ENCODE measurements around the gene XBP1. TPM values are rescaled to one million over a fixed set of nuclear protein-coding genes. Genes with fewer than 3 reads are reported as not detected.
"Not testable (repeated sequence)": the region's sequence is repeated elsewhere in the genome, so short reads cannot be mapped to it uniquely, and the experiment has no call there.

XBP1 gene
- polyA plus RNA-seq (ENCODE audit: insufficient read length in 4 of 4) = 100 to 1,000 TPM; 118 to 145 (median 133) TPM

DNA sequence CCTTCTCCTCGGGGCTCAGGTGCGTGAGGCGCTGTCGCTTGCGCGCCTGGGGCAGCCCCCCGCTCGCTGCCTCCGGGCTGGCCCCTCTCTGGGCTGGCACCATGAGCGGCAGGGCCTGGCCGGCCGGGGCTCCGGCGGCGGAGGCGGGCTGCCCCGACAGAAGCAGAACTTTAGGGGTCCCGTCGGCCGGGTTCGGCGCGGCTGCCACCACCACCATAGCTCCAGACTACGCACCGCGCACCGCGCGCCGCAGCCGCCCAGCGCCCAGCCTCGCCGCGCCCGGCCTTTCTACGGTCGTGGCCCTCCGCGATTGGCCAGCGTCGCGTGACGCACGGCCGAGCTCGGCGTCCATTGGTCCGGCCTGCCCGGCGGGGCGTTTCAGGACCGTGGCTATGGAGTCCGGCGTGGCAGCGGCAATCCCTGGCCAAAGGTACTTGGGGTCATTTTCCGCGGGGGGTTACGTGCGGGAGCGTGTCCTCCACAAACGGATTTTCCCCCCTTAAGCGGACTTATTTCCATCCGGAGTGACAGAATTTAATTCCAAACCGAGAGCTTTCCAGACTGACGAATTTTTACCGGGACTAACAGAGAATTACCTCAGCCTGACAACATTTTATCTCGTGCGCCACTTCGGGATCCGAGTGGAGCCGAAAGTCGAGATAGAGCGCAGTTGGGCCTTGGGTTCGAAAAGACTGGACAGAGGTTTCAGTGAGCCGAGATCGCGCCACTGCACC, at the start of gene XBP1:
Gene XBP1 (minus strand): TSS at position 262 of the 734 bp plus-strand sequence.
- DNase-seq (ENCODE audit: low read depth in 4 of 4, low spot score in 2 of 4) = peak; percentile 88 to 92 (median 88)

DNA sequence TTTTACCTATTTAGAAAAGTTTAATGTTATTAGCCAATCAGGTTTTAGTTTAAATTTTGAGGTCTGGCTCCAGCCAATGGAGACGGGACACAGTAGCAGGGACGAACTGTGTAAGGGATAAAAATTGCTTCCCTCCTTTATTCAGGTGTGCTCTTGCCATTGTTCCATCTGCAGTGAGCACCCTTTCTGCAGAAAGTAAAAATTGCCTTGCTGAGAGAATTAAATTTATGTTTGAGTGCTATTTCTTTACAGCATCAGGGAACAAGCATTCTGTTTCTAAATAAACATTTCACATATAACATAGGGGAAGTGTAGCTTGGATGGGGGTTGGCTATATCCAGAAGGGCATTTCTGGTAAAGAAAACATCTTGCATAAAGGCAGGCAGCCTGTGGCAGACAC, 46.6 kb upstream of the XBP1 start:
- DNase-seq (ENCODE audit: low read depth in 4 of 4, low spot score in 2 of 4) = no peak

DNA sequence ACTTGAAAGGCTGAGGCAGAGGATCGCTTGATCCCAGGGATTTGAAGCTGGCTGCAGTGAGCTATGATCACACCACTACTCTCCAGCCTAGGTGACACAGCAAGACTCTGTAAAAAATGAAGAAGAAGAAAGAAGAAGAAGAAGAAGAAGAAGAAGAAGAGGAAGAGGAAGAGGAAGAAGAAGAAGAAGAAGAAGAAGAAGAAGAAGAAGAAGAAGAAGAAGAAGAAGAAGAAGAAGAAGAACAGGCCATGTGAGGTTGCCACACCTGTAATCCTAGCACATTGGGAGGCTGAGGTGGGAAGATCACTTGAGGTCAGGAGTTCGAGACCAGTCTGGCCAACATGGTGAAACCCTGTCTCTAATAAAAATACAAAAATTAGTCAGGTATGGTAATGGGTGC, 43.9 kb upstream of the XBP1 start:
- DNase-seq (ENCODE audit: low read depth in 4 of 4, low spot score in 2 of 4) = not testable (repeated sequence)

DNA sequence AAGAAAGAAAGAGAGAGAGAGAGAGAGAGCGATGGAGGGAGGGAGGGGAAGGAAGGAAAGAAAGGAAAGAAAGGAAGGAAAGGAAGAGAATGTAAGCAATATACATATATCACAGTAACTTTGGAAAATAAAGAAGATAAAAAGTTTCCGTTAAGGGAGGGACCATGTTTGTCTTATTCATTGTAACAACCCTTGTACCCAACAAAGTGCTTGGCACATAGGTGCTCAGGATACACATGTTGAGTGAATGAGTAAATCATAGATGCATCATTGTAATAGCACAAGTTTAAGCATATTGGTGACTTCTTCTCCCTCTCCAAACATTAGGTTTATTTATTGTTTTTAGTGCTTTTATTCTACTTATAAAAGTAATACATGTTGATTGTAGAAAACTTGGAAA, 43.3 kb upstream of the XBP1 start:
- no peak for DNase-seq (ENCODE audit: low read depth in 4 of 4, low spot score in 2 of 4)

DNA sequence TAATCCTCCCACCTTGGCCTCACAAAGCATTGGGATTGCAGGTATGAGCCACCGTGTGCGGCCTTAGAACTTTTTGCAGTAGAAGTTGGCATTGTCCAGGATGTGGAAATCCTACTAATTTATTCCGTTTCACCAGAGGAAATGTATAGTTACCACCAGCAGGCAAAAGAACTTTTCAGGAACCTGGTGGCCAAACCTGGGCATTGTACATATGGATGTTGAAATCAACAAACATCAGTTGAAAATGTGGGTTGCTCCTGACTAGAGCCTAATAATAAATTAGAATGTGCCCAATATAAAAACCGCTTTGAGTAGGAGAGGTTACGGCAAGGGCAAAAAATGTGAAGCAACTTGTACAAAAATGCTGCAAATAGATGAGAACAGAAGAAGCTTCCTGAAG, 40.7 kb upstream of the XBP1 start:
- DNase-seq (ENCODE audit: low read depth in 4 of 4, low spot score in 2 of 4) = no peak

DNA sequence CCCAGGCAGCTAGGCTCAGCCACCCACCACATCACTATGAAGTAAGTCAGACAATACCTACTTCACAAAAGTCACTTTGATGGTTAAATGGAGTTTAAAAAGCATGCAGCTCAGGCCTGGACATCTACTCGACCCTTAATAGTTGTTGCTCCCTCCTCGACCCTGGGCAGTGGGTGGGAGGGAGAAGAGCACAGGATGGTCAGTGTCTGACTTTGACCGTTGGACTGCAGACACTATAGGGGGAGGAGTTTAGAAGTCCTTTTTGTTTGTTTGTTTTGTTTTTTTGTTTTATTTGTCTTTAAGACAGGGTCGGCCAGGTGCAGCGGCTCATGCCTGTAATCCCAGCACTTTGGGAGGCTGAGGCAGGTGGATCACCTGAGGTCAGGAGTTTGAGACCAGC, 38.6 kb upstream of the XBP1 start:
- DNase-seq (ENCODE audit: low read depth in 4 of 4, low spot score in 2 of 4) = no peak

DNA sequence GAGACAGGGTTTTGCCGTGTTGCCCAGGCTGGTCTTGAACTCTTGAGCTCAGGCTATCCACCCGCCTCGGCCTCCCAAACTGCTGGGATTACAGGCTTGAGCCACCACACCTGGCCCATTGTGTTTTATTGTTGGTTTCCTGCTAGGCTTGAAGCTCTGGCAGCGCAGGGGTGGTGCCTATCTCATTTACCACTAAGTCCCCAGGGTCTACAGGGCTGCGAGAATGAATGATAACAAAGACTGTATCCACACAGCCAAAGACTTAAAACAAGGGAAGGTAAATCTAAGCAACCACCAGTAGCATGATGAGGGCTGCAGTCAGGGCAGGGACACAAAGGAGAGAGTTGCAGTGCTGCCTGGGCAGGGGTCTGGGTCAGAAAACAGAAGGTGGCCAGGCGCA, 37.3 kb upstream of the XBP1 start:
- DNase-seq (ENCODE audit: low read depth in 4 of 4, low spot score in 2 of 4) = no peak

DNA sequence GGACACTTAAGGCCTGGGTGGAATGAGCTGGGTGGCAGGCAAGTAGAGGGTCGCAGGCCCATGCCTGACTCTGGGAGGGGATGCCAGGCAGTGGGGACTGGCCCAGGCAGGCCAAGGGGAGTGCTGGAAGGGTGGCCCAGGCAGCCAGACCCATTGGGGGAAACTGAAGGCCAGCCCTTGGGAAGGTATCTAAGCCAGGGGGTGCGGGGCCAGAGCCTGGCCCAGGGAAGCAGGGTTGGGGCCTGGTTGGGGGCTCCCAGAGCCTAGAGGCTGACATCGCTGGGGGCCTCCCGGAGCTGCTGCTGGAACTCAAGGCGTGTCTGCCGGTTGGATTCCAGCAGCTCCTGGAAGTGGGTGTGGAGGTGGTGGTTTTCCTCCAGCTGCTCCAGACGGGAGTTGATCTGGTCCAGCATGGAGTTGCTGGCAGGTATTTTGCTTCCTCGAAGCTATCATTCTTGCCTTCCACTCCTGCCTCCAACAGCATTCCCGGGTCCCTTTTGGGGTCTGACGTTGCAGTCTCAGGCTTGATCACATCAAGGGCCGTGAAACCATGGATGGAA, 35.3 kb upstream of the XBP1 start:
- no peak for DNase-seq (ENCODE audit: low read depth in 4 of 4, low spot score in 2 of 4)

DNA sequence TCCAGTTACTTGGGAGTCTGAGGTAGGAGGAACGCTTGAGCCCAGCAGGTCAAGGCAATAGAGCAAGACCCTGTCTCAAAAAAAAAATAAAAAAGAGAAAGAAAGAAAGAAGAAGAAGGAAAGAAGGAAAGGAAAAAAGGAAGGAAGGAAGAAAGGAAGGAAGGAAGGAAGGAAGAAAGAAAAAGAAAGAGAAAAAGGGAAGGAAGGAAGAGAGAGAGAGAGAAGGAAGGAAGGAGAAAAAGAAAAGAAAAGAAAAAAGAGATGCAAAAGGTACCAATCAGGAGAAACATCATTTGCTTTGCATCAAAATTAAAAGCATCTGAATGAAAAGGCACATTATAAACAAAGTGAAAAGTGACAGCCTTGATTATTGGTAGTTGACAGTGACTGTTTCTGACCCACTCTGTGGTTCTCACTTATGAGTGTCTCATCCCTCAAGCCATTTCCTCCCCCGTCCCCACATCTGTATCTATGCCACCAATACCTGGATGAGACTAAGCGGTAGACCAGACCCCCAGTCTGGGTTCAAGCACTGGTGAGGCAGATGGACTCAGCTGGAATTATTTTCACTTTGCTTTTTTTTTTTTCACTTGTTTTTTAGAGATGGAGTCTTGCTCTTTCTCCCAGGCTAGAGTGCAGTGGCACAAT, 33.0 kb upstream of the XBP1 start:
- no peak for DNase-seq (ENCODE audit: low read depth in 4 of 4, low spot score in 2 of 4)

DNA sequence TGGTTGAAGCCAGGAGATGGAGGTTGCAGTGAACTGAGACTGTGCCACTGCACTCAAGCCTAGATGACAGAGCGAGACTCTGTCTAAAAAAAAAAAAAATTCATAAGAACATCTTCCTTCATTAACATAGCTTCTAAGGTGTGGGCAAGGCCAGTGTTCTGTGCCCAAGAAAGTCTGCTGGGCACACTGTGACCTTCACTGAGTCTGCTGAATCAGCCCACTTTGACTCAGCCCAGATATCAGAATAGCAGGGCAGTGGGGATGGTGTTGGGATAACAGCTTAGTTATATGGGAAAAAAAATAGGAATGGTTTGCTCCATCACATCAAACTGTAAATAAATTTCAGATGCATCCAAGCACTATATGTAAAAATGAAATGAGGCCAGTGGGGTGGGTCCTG, 32.4 kb upstream of the XBP1 start:
- no peak for DNase-seq (ENCODE audit: low read depth in 4 of 4, low spot score in 2 of 4)

DNA sequence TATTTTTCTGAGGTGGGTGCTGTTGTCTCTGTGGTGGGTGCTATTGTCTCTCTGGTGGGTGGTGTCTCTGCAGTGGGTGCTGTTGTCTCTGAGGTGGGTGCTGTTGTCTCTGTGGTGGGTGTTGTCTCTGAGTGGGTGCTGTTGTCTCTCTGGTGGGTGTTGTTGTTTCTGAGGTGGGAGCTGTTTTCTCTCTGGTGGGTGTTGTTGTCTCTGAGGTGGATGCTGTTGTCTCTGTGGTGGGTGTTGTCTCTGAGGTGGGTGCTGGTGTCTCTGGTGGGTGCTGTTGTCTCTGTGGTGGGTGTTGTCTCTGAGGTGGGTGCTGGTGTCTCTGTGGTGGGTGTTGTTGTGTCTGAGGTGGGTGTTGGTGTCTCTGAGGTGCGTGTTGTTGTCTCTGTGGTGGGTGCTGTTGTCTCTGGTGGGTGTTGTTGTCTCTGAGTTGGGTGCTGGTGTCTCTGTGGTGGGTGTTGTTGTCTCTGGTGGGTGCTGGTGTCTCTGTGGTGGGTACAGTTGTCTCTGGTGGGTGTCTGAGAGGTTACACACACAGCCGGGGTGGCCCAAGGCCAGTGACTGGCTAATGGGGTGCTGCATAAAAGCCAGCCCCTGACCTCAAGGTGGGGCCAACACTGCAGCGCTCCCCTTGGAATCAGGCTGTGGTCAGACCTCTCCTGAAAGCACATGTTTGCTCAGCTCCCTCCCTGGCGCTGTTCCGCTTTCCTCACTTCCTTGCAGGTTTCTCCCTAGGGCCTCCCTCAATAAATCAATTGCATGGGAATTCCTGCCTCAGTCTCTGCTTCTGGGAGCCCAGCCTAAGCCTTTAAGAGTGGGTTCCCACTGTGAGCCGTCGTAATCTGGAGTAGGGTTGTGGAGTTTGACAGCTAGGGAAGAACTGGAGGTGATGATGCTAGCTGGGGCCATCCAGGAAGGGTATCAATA, 31.0 kb upstream of the XBP1 start:
- DNase-seq (ENCODE audit: low read depth in 4 of 4, low spot score in 2 of 4) = no peak

DNA sequence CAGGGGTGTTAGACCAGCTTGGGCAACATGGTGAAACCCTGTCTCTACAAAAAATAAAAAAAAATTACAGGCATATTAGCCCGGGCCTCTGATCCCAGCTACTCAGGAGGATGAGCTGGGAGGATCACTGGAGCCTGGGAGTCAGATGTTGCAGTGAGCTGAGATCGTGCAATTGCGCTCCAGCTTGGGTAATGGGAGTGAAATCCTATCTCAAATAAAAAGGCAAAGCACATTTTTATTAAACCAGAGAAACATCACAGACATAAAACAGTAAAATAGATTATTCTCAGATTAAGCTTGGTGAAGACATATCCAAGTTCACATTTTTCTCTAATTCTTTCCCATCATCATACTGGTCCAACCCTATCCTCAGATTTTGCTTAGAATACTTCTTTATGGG, 30.1 kb upstream of the XBP1 start:
- no peak for DNase-seq (ENCODE audit: low read depth in 4 of 4, low spot score in 2 of 4)

DNA sequence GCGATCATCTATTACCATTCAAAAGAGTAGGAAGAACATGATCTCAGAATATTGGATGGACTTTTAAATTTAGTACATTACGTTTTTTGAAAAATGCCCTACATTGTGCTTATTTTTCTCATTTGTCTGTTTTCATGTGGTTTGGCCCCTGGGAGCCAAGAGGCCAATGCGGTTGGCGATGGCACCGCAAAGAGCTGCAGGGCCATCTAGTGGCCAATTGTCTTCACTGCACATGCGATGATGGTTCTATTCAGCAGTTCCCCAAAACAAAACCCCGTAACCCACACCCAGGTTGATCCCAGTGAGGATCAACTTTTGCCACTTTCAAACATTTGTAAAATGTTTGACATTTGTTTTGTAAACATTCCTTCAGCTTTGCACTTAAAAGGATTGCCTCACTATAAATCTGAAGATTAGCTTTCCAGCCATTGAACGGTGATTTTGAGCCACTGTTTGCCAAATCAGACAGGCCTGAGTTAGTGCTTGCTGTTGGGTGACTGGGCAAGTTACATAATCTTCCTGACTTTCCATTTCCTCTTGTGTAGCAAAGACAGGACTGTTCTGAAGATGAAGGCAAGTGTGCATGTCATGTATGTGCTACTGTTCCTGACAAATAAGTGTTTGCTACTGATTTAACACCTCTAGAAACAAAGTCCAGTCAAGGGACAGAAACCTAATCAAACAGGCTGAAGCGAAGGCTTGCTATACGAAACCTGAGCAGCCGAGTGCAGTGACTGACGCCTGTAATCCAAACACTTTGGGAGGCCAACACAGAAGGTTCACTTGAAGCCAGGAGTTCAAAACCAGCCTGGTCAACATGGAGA, 29.2 kb upstream of the XBP1 start:
- DNase-seq (ENCODE audit: low read depth in 4 of 4, low spot score in 2 of 4) = peak in 2 of 4 donors; percentile 45 to 64

DNA sequence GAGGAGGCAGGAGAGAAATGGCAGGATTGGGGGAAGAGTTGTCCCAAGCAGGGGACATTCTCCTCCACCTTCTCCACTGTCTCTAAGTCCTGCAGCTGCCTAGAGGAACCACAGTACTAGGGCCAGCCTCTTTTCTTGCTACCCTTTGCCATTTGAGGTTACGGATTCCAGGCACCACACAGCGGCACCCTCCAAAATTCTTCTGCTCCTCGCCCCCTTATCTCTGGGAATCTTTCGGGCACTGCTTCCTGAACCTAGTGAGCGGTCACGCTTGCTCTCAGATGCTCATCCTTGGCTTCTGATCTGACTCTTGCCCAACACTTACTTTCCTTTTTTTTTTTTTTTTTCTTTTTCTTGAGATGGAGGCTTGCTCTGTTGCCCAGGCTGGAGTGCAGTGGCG, 26.6 kb upstream of the XBP1 start:
- DNase-seq (ENCODE audit: low read depth in 4 of 4, low spot score in 2 of 4) = no peak

DNA sequence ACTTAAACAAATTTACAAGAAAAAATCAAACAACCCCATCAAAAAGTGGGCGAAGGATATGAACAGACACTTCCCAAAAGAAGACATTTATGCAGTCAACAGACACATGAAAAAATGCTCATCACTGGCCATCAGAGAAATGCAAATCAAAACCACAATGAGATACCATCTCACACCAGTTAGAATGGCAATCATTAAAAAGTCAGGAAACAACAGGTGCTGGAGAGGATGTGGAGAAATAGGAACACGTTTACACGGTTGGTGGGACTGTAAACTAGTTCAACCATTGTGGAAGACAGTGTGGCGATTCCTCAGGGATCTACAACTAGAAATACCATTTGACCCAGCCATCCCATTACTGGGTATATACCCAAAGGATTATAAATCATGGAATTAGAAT, 26.1 kb upstream of the XBP1 start:
- DNase-seq (ENCODE audit: low read depth in 4 of 4, low spot score in 2 of 4) = not testable (repeated sequence)

DNA sequence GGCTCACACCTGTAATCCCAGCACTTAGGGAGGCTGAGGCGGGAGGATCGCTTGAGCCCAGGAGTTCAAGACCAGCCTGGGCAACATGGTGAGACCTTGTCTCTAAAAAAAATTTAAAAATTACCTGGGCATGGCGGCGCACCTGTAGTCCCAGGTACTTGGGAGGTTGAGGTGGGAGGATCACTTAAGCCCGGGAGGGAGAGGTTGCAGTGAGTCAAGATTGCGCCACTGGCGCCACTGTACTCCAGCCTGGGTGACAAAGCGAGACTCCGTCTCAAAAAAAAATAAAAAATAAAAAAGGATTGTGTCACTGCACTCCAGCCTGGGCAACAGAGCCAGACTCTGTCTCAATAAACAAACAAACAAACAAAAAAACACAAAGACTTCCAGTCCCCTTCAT, 24.1 kb upstream of the XBP1 start:
- DNase-seq (ENCODE audit: low read depth in 4 of 4, low spot score in 2 of 4) = not testable (repeated sequence)

DNA sequence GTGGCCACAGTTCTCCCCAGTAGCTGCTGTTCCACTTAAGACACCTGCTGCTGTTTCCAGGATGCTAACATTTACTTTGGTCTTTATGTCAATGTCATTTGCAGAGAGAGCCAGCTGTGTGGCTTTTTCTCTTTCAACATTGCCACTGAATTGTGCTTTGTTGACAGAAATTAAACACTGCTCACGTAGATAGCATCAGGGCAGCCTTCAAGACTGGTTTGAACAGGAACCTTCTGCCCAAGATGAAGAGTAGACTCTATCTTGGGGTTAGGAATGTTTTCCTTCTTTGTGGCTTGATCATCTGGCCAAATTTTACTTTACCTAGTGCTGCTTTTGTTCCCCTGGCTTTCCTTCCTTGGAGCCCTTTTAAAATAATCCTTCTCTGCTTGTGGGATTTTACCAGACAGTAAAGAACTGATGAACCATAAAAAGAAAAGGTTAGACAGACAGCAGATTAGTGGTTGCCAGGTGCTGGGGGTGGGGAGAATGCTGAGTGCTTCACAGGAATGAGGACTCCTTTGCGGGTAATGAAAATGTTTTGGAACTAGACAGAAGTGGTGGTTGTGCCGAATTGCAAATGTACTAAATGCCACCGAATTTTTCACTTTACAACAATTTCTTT, 22.7 kb upstream of the XBP1 start:
- DNase-seq (ENCODE audit: low read depth in 4 of 4, low spot score in 2 of 4) = no peak

DNA sequence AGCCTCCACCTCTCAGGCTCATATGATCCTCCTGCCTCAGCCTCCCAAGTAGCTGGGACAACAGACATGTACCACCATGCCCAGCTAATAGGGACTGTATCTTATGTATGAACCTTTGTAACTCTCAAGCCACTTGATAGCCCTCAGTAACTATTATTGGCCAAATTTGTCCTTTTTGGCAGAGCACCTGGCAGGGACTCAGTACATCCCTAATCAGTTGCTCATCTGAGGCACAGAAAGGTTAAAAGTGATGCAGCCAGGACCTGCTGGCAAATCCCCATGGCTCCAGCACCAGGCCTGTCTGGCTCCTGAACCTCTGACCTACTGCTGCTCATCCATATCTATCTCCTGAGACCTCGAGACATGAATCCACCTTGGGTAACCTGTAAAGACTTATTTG, 21.1 kb upstream of the XBP1 start:
- no peak for DNase-seq (ENCODE audit: low read depth in 4 of 4, low spot score in 2 of 4)

DNA sequence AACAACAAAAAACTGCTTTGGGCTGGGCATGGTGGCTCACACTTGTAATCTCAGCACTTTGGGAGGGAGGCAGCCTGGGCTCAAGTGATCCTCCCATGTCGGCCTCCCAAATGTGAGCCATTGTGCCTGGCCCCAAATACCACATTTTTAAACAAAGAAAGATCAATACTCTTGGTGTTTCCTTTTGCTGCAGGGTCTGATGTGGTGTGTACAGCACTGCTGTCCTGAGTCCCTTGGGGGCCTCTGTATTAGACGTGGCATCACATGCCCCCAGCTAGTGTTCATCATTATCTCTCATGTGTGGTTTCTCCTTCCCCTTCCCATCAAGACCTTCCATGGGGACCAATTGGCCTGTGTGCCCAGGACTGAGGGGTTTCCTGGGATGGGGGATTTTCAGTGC, 20.5 kb upstream of the XBP1 start:
- DNase-seq (ENCODE audit: low read depth in 4 of 4, low spot score in 2 of 4) = no peak
